Esophagus (tissue), 2 donors: Measurements from ENCODE around the gene OSBPL6. TPM values are rescaled to one million over a fixed set of nuclear protein-coding genes. Genes with fewer than 3 reads are reported as not detected.

ENCODE experiments used
- H3K27ac ChIP-seq, 2 donors: one replicate each; pipeline ENCODE4 v1.5.1; 2013; ENCODE audit warnings: low read depth in 2 of 2, mild to moderate bottlenecking in 2 of 2, inconsistent platforms in 1 of 2, low read length in 1 of 2, moderate library complexity in 1 of 2
- H3K27me3 ChIP-seq, 2 donors: one replicate each; pipeline ENCODE4 v1.6.1; 2013; ENCODE audit warnings: low read length in 2 of 2, control low read depth in 1 of 2, mild to moderate bottlenecking in 1 of 2; ENCODE audit not compliant: insufficient read depth in 2 of 2, control insufficient read depth in 1 of 2
- H3K36me3 ChIP-seq, 2 donors: one replicate each; pipeline ENCODE4 v1.6.1; 2013; ENCODE audit warnings: low read length in 1 of 2; ENCODE audit not compliant: control insufficient read depth in 2 of 2, insufficient read depth in 2 of 2
- H3K4me1 ChIP-seq, 2 donors: one replicate each; pipeline ENCODE4 v1.6.1; 2013; ENCODE audit warnings: low read length in 1 of 2; ENCODE audit not compliant: control insufficient read depth in 2 of 2, insufficient read depth in 2 of 2
- H3K4me3 ChIP-seq, 2 donors: one replicate each; pipeline ENCODE4 v1.5.1; 2013; ENCODE audit warnings: low read length in 2 of 2, mild to moderate bottlenecking in 2 of 2, low read depth in 1 of 2, moderate library complexity in 1 of 2
- H3K9me3 ChIP-seq, 2 donors: one replicate each; pipeline ENCODE4 v1.6.1; 2013; ENCODE audit warnings: mild to moderate bottlenecking in 2 of 2, low read depth in 1 of 2, low read length in 1 of 2, moderate library complexity in 1 of 2; ENCODE audit not compliant: control insufficient read depth in 2 of 2, insufficient read depth in 1 of 2
- WGBS, 2 donors: extraction: QIAGEN DNeasy Blood & Tissue Kit; methylation state at CpG; one replicate each; pipeline ENCODE4 v1.1.7; 2013; 5-methylcytosine and 5-hydroxymethylcytosine counted together
- polyA plus RNA-seq, 2 donors: library from polyadenylated mRNA; stranded (reverse); fragments of 200-250 nt; gene quantifications; one replicate each; pipeline ENCODE4 v1.2.3, GENCODE V29; 2013
- donor health status: healthy with polysubstance abuse.
- donor health status: Bipolar disorder and iron deficiency.

OSBPL6 gene
- polyA plus RNA-seq, 2 donors = 0.73 to 1.5 TPM

DNA sequence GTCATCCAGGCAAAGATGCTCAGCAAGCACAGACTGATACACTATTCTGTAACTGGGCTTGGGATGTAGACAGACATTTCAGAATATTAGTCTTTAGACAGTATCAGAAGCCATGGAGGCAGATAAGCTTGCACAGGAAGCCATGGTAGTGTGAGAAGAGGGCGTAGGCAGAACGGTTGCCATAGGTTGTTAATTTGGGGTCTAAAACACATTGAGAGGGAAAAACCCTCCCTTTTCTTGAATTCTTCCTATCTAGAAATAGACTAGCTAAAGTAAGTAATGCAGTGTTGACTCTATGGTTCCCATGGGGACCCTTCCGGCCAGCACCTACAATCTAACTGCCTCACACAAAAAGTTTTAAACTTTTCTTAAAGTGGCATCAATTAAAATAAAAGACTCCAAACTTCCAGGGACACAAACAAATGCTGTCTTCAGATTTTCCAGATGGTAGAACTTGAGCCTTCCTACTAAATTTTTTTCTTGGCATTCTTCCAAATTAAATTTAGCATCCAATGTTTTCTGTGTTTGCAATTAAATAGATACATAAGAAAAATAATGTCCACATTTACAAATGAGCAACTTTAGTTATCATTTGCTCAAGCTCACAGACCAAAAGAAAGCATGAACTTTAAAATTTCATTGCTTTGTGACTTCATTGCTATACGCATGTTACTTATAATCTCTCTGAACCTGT, 254.8 kb downstream of the OSBPL6 start:
- no peak overlapping the region for H3K4me3 ChIP-seq
- H3K9me3 ChIP-seq = no peaks in the 10 kb centered on the region
- 69 to 77% methylated on average over 4 of the region's 4 CpGs for WGBS, 2 donors
- H3K27ac ChIP-seq = no peak overlapping the region
- peaks cover 0 to 7% of the 10 kb centered on the region in 2 donors for H3K36me3 ChIP-seq
- no peaks in the 10 kb centered on the region for H3K27me3 ChIP-seq
- H3K4me1 ChIP-seq = peaks cover 0 to 2% of the 10 kb centered on the region in 2 donors

- no peaks in the 10 kb centered on the region for H3K9me3 ChIP-seq
- peaks cover 0 to 7% of the 10 kb centered on the region in 2 donors for H3K36me3 ChIP-seq
- peak overlapping the region; percentile 99 to 100 for H3K27ac ChIP-seq
- peaks cover 0 to 2% of the 10 kb centered on the region in 2 donors for H3K4me1 ChIP-seq
- peak overlapping the region; percentile 83 to 99 for H3K4me3 ChIP-seq
- no peaks in the 10 kb centered on the region for H3K27me3 ChIP-seq
- 4 to 5% methylated on average over 18 of the region's 18 CpGs for WGBS, 2 donors
Measured at GRCh38 chr2:178449700-178450523, 255.6 kb downstream of the OSBPL6 start.

DNA sequence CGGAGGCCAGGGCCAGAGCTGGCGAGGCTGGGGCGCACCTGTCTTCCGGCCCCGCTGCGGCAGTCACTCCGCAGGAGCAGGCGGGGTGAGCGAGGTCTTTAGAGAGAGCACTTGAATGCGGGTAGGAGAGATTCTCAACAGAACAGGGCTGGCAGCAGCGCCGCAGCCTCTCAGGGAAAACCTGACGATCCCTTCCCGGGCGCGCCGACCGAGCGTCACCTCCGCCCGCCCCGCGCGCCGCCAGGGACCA, 256.1 kb downstream of the OSBPL6 start:
- Histone ChIP-seq H3K36me3 (peaks cover 0 to 4% of the 10 kb centered on the region in 2 donors), H3K9me3 (no peaks in the 10 kb centered on the region), H3K27ac (peak overlapping the region; percentile 99 to 100), H3K4me3 (peak overlapping the region; percentile 83 to 99), H3K4me1 (peaks cover 0 to 2% of the 10 kb centered on the region in 2 donors), H3K27me3 (no peaks in the 10 kb centered on the region)
- 0% methylated on average over 22 to 25 of the region's 25 CpGs for whole genome bisulfite sequencing, 2 donors

- Histone ChIP-seq H3K4me1 (peaks cover 0 to 2% of the 10 kb centered on the region in 2 donors), H3K27ac (peak within 1 kb of the TSS; percentile 99 to 100), H3K4me3 (peak within 1 kb of the TSS; percentile 83 to 99), H3K9me3 (no peaks in the 10 kb centered on the region), H3K36me3 (peaks cover 0 to 2% of the 10 kb centered on the region in 2 donors), H3K27me3 (no peaks in the 10 kb centered on the region)
- 0 to 1% methylated on average over 58 to 76 of the region's 76 CpGs for WGBS, 2 donors
Measured at GRCh38 chr2:178450774-178451525, 256.6 kb downstream of the OSBPL6 start, which contains the start of the genes PJVK and PRKRA. Gene PJVK, plus strand, starts transcription at chr2:178451378. Its CDS starts 2,032 bp downstream, at chr2:178453410. Gene PRKRA, minus strand, starts transcription at chr2:178451175. Its CDS starts 145 bp downstream, at chr2:178451030.

GRCh38 chr2:178452334-178452733, 258.0 kb downstream of the OSBPL6 start:
- 93 to 94% methylated on average over 2 of the region's 2 CpGs for WGBS, 2 donors
- Histone ChIP-seq H3K27ac (peak overlapping the region in 1 of 2 donors; percentile 97), H3K9me3 (no peaks in the 10 kb centered on the region), H3K27me3 (no peaks in the 10 kb centered on the region), H3K4me1 (peaks cover 0 to 2% of the 10 kb centered on the region in 2 donors), H3K36me3 (no peaks in the 10 kb centered on the region), H3K4me3 (no peak overlapping the region)

Other genes with a start within 250 kb of the OSBPL6 start
- gene PDE11A, start 121.7 kb upstream of the OSBPL6 start, polyA plus RNA-seq = not detected
- 1 to 10 TPM; 6.8 to 8.3 TPM for gene RBM45, start 82.1 kb upstream of the OSBPL6 start, polyA plus RNA-seq